GM21825 (cell line): ENCODE data around the gene ARL5C.

Experiments used
- ATAC-seq: cut with Tn5 transposase; IDR thresholded peaks from one replicate; pipeline ENCODE4 v1.9.1; 2021; ENCODE audit warnings: mild to moderate bottlenecking, moderate library complexity; ENCODE audit not compliant: unreplicated experiment

ARL5C gene, protein sequence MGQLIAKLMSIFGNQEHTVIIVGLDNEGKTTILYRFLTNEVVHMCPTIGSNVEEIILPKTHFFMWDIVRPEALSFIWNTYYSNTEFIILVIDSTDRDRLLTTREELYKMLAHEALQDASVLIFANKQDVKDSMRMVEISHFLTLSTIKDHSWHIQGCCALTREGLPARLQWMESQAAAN

DNA sequence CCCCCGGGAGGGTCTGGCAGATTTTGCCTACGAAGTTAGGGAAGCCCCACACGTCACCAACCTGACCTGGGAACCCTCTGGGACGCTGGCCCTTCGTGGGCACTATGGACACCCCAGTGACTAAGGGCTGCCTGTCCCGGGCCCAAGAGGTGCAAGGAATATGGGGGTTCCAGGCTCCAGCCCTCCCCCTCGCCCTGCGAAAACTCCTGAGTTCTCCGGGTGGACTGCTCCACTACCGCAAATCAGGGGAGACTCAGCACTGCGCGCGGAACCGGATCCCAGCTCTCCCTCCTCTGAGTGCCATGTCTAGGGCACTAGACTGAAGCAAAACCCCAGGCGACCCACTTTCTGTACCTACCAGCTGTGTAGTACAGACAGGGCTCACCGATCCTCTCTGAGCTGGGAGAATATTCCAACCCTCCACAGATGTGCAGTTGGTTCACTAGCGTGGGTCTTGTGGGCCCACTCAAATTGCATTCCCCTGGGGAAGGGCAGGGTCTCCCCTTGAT is at the start of gene ARL5C:
ARL5C (minus strand) TSS at position 321 of the 509 bp plus-strand sequence. CDS start 401 bp downstream, outside the sequence.
- ATAC-seq, result no peak

DNA sequence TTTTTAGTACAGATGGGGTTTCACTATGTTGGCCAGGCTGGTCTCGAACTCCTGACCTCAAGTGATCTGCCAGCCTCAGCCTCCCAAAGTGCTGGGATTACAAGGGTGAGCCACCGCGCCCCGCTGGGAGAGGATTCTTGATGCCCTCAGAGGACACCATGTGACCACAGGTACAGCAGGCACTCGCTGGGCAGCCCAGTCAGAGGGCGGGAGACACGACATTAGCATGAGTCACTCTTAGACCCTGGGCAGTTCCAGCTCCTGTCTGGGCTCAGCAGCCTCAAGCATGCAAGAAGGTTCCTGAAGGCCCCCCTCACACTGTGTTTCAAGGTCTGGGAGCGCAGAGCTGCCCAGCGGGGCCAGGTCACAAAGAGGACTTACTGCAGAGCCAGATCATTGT is 47.9 kb upstream of the ARL5C start:
- ATAC-seq, result no peak

DNA sequence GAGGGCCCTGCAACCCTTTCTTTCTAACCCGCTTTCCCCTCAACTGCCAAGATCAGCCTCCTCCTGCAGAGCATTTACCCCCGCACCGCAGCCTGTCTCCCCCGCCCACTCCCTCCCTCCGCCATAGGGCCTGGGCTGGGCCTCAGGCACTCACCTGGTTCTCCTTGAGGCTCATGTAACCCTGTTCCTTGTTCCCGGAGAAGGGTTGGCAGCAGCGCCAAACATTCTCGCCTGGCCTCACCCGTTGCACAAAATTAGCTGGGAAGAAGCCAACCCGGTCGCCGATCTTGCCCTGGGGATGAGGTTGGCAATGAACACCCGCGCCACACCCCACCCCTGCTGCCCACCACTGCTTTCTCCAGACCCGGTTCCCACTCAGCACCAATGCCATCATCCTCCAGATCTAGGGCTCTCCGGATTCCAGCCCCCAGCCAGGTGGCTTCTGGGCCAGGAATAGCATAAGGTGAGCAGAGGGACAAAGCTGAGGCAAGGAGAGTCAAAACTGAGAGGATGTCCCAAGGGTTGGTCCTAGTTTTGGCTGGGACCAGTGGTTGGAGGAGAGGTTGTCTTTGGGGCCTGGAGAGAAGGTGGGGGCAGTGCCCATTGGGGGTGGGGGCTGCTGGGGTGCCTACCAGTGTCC is 47.0 kb upstream of the ARL5C start:
- no peak for ATAC-seq

DNA sequence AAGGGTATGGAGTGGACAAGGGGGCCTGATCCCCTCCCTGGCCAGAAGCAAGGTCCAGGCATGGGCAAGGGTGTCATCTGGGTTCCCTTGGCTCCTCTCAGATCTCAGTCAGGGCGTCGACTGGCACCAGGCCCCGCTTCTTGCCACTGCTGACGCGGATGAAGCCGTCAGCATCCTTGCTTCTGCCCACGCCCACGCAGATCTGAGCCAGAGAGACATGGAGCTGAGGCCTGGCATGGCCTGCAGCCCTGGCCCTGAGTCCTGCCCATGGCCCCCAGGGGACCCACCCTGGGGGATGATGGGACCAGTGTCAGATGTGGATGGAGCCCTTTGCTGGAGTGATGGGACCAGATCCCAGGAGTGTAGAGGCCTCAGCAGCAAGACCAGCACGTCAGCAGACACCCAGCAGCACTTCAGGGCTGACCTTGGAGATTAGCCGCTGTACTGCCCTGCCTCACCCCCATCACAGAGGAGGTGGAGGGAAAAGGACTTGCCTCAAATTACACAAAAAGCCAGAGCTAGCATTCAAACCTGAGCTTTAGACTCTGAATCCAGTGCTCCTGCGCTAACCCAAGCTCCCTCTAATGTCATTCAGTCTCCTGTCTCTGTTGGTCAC is 46.3 kb upstream of the ARL5C start:
- ATAC-seq, result no peak

DNA sequence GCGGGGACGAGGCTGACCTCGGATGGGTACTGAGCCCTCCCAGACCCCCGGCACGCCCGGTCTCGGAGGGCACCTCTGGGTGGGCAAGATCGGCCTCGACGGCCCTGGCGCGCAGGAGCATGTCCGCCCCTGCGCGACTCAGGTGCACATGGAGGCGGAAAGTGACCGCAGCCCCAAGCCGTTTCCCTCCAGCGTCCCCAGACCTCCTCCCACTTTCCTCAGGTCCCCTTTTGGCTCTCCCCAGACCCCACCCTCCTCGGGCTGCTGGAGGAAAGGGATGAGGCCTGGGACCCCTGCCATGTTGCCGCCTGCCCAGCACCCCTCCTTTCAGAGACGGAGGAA is 44.1 kb upstream of the ARL5C start:
- no peak for ATAC-seq

- no peak for ATAC-seq
These were observed 43.5 kb upstream of the ARL5C start for GRCh38 chr17:39209317-39210092.

- no peak for ATAC-seq
These were observed 42.9 kb upstream of the ARL5C start for GRCh38 chr17:39208893-39209292.

- no peak for ATAC-seq
These were observed 42.2 kb upstream of the ARL5C start for GRCh38 chr17:39208136-39208535.

DNA sequence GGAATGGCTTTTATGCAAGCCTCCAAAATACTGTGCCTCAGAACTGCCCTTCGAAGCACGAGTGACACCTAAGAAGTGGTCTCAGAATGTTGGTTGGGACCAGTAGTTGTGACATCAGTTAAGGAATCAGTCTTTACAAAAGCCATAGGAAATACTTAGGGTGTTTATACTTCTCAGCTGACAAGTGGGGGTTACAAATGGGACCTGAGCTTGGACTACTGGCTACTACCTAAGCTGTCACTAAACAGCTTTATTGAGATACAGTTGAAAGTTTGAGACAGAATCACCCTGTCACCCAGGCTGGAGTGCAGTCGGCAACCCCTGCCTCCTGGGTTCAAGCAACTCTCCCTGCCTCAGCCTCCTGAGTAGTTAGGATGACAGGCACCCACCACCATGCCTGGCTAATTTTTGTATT is 39.2 kb upstream of the ARL5C start:
- no peak for ATAC-seq

GRCh38 chr17:39204245-39204644 is 38.3 kb upstream of the ARL5C start:
- no peak for ATAC-seq

DNA sequence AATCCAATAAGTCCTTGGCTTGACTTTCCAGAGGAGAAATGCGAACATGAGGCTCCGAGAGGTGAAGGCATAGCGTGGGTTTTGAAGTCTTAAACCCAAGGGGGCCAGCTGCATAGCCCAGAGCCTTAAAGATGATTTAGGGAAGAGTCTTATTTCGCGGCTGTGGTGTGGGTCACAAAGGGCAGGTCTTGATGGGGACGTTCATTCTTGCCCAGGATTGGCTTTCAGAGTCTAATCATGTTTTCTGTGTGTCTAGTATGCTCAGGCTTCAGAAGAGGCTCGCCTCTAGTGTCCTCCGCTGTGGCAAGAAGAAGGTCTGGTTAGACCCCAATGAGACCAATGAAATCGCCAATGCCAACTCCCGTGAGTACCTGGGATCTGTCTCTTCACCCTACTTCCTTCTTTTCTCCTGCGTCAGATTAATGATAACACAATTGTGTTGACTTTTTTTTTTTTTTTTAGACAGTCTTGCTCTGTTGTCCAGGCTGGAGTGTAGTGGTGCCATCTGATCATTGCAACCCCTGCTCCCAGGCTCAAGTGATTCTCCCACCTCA is 35.1 kb upstream of the ARL5C start:
- no peak for ATAC-seq

GRCh38 chr17:39200070-39200879 is 34.3 kb upstream of the ARL5C start, which contains the start of gene RPL19:
Gene RPL19, plus strand, starts transcription at chr17:39200283. Its CDS starts 62 bp downstream, at chr17:39200345.
- peak; percentile 53 for ATAC-seq

GRCh38 chr17:39199820-39200069 is 33.8 kb upstream of the ARL5C start:
- ATAC-seq, result peak; percentile 53

- no peak for ATAC-seq
These were observed 32.2 kb upstream of the ARL5C start for GRCh38 chr17:39198186-39198566.

GRCh38 chr17:39197380-39198185 is 31.6 kb upstream of the ARL5C start, which contains the start of gene CACNB1:
Gene CACNB1, minus strand, starts transcription at chr17:39197669. Its CDS starts 174 bp downstream, at chr17:39197495.
- ATAC-seq, result no peak

DNA sequence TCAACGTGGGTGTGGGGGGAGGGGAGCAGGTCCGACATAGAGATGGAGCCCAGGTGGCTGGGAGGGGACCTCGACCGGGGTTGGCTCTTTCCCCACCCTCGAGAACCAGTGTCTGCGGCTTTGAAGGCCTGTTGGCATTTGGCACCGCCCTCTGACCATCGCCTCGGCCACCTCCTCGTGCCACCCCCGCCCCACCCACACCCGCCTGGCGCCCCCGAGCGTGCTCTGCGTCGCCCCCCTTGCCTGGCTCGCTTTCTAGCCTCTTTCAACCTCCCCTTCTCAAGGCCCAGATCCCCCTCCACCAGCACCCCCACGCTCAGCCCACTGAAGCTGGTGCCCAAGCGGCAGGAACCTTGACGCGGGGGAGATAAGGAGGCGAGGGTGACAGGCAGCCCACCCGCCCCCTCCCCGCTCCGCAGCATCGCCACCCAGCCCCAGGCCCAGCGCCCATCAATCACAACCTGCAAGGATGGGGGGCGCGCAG is 30.9 kb upstream of the ARL5C start:
- no peak for ATAC-seq

DNA sequence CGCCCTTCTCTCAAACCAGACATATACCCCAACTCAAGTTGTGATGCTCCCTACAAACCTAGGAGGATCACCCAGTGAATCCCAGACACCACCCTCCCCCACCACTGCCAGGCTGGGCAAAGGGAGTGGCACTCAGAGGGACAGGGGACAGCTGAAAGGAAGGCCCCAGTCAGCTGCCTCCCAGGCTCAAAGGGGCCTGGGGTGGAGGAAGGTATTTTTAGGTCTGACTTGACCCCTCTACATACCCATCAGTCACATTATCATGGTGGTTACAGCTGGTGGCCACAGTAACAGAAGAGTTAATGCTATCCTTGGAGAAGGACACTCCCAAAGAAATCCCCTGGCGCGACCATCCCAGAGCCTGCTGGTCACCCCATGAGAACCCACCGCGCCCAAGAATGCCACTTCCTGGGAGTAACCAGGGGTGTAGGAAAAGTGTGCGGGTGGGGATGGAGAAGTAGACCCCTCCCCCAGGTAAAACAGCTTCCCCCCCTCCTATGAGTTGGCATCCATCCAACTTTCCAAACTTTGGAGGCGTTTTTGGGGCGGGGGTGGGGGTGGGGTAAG is 30.4 kb upstream of the ARL5C start:
- ATAC-seq, result no peak

DNA sequence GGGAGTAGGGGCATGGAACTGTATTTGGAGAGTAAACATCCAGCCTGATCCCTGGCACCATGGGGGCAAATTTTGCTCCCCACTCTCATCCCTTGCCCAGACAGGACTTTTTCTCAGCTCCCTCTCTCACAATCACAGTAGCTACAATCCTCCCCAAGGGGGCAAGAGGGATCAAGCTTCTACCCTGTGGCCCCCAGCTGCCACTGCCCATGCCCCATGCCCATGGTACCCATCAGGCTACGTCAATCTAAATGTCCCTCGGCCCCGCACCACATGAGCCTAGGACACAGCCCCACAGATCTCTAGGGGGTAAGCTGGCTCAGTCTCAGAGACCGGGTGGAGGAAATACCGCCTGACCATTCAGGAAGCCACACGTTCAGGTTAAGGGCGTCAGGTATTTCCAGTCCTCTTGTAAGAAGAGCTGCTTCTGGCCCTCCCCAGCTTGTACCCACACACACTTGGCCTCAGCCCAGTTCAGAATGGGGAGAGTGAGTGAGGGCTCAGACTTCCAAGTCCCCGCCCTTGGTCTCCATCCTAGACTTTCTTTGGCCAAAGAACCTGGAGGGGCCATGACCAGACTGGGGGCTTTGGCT is 29.7 kb upstream of the ARL5C start:
- ATAC-seq, result no peak

- no peak for ATAC-seq
These were observed 29.1 kb upstream of the ARL5C start for GRCh38 chr17:39194985-39195524.
